SK-N-MC (cell line): ENCODE measurements around the gene CASP4.

Source experiments
- EZH2 ChIP-seq: fragments of 200-600 bp; sonication (generic); IDR thresholded peaks from one replicate; pipeline ENCODE4 v1.6.1; 2017; ENCODE audit warnings: antibody characterized with exemption
- FOXP2 ChIP-seq: optimal IDR thresholded peaks from 2 replicates; pipeline ENCODE3; 2011; ENCODE audit warnings: mild to moderate bottlenecking, moderate library complexity; ENCODE audit not compliant: insufficient read depth; ENCODE audit errors: extremely low read length, control extremely low read depth
- POLR2AphosphoS5 ChIP-seq: IDR thresholded peaks from 2 replicates; pipeline ENCODE4 v1.6.1; 2012; ENCODE audit warnings: mild to moderate bottlenecking, low read depth, low read length, borderline replicate concordance

GRCh38 chr11:104899226-104899625 is 69.1 kb downstream of the CASP4 start:
- TF ChIP-seq EZH2 (no peak), POLR2AphosphoS5 (no peak), FOXP2 (no peak)
